ENCODE measurements around the gene CHADL.

CHADL gene

DNA sequence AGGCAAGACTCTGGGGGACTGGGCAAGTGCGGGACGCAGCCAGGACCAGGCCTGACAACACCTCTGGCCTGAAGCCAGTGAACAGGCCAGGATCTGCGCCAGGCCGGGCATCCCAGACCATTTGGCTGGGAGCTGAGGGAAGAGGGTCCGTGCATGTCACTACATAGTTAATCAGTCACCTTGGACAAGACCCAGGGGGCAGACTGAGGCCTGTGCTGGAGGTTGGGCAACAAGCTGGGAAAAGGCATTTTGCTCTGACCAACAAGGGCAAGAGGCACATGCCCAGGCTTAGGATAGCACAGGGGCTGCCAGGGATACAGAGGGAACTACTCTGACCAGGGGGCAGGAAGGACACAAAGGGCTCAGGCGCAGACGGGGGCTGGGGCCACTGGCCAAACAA, 7.0 kb upstream of the CHADL start:
- Histone ChIP-seq H3K4me1 (ENCODE audit: insufficient read depth, low read length) (no peaks in the 10 kb centered on the region), H3K9me3 (ENCODE audit: control insufficient read depth, insufficient read depth, low read length) (no peaks in the 10 kb centered on the region), H3K9ac (ENCODE audit: low read depth, low read length) (no peak overlapping the region), H3K36me3 (ENCODE audit: insufficient read depth, low read length) (peaks cover 24% of the 10 kb centered on the region)

DNA sequence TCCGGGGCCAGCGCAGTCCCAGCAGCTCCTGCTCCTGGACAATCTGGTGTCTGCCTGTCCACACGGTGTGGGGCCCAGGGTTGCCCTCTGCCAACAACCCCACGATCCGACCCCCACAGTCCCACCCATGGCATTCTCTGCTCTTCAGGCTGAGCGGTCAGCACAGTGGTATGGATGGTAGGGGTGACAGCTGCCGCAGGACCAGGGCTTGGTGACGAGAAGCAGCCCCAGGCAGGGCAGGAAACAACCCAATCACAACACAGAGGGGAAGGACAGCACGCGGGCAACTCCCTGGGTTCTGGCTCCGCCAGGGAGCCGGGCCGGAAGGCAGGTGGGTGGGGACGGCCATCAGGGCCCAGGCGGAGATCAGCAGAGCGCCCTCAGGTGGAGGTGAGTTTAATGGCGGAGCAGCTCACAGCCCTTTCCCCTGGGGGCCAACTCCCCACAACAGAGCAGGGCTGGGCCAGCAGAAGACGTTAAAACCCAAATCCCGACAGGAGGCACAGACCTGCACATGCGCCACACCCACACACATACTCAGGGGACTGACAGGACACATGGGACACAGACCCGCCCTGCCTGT, 5.3 kb upstream of the CHADL start:
- Histone ChIP-seq H3K36me3 (ENCODE audit: insufficient read depth, low read length) (peaks cover 16% of the 10 kb centered on the region), H3K9ac (ENCODE audit: low read depth, low read length) (no peak overlapping the region), H3K4me1 (ENCODE audit: insufficient read depth, low read length) (no peaks in the 10 kb centered on the region), H3K9me3 (ENCODE audit: control insufficient read depth, insufficient read depth, low read length) (no peaks in the 10 kb centered on the region)

GRCh38 chr22:41243361-41243760, 2.6 kb upstream of the CHADL start:
- peaks cover 3% of the 10 kb centered on the region; the same call in 1 of the 2 replicates for H3K4me1 ChIP-seq (ENCODE audit: insufficient read depth, low read length)
- H3K9me3 ChIP-seq (ENCODE audit: control insufficient read depth, insufficient read depth, low read length), result no peaks in the 10 kb centered on the region
- no peaks in the 10 kb centered on the region; the same call in none of the 2 replicates for H3K36me3 ChIP-seq (ENCODE audit: insufficient read depth, low read length)
- no peak overlapping the region for H3K9ac ChIP-seq (ENCODE audit: low read depth, low read length)

DNA sequence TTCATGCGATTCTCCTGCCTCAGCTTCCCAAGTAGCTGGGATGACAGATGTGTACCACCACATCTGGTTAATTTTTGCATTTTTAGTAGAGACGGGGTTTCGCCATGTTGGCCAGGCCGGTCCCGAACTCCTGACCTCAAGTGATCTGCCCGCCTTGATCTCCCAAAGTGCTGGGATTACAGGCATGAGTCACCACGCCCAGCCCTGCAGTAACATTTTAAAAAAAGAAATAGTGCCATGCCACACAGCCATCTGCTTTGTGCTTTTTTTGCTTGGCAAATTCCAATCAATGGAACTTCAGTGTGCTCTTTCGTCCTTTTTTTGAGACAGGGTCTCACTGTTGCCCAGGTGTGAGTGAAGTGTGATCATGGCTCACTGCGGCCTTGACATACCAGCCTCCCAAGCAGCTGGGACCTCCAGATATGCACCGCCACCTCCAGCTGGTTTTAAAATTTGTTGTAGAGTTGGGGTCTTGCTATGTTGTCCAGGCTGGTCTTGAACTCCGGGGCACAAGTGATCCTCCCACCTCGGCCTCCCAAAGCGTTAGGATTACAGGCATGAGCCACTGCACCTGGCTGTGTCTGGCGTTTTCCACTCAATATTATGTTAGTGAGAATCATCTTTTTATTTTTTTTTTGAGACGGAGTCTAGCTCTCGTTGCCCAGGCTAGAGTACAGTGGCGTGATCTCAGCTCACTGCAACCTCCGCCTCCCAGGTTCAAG, 1.8 kb upstream of the CHADL start:
- no peaks in the 10 kb centered on the region; the same call in none of the 2 replicates for H3K36me3 ChIP-seq (ENCODE audit: insufficient read depth, low read length)
- peaks cover 3% of the 10 kb centered on the region; the same call in 1 of the 2 replicates for H3K4me1 ChIP-seq (ENCODE audit: insufficient read depth, low read length)
- no peak overlapping the region for H3K9ac ChIP-seq (ENCODE audit: low read depth, low read length)
- H3K9me3 ChIP-seq (ENCODE audit: control insufficient read depth, insufficient read depth, low read length), result no peaks in the 10 kb centered on the region

GRCh38 chr22:41241133-41241676, 474 bp upstream of the CHADL start:
- Histone ChIP-seq H3K4me1 (ENCODE audit: insufficient read depth, low read length) (peaks cover 3% of the 10 kb centered on the region; the same call in 1 of the 2 replicates), H3K9me3 (ENCODE audit: control insufficient read depth, insufficient read depth, low read length) (no peaks in the 10 kb centered on the region), H3K9ac (ENCODE audit: low read depth, low read length) (no peak overlapping the region), H3K36me3 (ENCODE audit: insufficient read depth, low read length) (no peaks in the 10 kb centered on the region; the same call in 1 of the 2 replicates)

GRCh38 chr22:41239443-41240128, 1.1 kb downstream of the CHADL start:
- H3K36me3 ChIP-seq (ENCODE audit: insufficient read depth, low read length), result no peaks in the 10 kb centered on the region
- H3K9ac ChIP-seq (ENCODE audit: low read depth, low read length), result no peak overlapping the region

GRCh38 chr22:41238570-41239442, 1.9 kb downstream of the CHADL start:
- Histone ChIP-seq H3K36me3 (ENCODE audit: insufficient read depth, low read length) (no peaks in the 10 kb centered on the region), H3K4me1 (ENCODE audit: insufficient read depth, low read length) (peaks cover 3% of the 10 kb centered on the region; the same call in 1 of the 2 replicates), H3K9ac (ENCODE audit: low read depth, low read length) (no peak overlapping the region), H3K9me3 (ENCODE audit: control insufficient read depth, insufficient read depth, low read length) (no peaks in the 10 kb centered on the region)

More at GRCh38 chr22:41239443-41240128, 1.1 kb downstream of the CHADL start:
- Histone ChIP-seq H3K9me3 (ENCODE audit: control insufficient read depth, insufficient read depth, low read length) (no peaks in the 10 kb centered on the region), H3K4me1 (ENCODE audit: insufficient read depth, low read length) (peaks cover 3% of the 10 kb centered on the region; the same call in 1 of the 2 replicates)

DNA sequence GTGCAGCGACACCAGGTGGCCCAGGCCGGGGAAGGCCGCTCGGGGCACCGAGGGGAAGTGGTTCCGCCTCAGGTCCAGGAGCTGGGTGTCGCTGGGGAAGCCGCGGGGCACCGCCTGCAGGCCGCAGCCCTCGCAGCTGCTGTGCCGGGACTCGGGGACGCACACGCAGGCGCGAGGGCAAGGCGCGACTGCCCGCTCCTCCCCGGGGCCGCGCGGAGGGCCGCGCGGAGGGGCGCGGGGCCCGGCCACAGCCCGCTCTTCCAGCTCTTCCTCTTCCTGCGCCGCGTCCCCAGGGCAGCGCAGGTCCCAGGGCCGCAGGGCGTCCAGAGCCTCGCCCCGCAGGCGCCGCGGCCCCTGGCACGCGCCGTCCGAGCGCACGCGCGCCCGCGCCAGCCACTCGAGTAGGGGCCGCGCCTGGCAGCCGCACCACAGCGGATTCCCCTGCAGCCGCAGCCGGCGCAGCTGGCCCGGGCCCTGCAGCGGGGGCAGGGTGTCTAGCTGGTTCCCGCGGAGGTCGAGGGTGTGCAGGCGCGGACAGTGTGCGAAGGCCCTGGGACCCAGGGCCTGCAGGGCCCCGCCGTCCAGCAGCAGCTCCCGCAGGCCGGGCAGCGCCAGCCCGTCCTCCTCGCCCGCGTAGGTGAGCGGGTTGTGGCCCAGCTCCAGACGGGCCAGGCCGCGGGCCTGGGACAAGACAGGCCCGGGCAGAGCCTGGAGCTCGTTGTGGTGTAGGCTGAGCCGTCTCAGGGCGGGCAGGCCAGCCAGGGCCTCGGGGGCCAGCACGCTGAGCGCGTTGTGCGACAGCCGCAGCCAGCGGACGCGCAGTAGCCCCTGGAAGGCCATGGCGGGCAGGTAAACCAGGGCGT, 2.8 kb downstream of the CHADL start:
- peak overlapping the region; percentile 30 for H3K9ac ChIP-seq (ENCODE audit: low read depth, low read length)
- H3K36me3 ChIP-seq (ENCODE audit: insufficient read depth, low read length), result no peaks in the 10 kb centered on the region
- H3K9me3 ChIP-seq (ENCODE audit: control insufficient read depth, insufficient read depth, low read length), result no peaks in the 10 kb centered on the region
- H3K4me1 ChIP-seq (ENCODE audit: insufficient read depth, low read length), result peaks cover 3% of the 10 kb centered on the region; the same call in 1 of the 2 replicates

DNA sequence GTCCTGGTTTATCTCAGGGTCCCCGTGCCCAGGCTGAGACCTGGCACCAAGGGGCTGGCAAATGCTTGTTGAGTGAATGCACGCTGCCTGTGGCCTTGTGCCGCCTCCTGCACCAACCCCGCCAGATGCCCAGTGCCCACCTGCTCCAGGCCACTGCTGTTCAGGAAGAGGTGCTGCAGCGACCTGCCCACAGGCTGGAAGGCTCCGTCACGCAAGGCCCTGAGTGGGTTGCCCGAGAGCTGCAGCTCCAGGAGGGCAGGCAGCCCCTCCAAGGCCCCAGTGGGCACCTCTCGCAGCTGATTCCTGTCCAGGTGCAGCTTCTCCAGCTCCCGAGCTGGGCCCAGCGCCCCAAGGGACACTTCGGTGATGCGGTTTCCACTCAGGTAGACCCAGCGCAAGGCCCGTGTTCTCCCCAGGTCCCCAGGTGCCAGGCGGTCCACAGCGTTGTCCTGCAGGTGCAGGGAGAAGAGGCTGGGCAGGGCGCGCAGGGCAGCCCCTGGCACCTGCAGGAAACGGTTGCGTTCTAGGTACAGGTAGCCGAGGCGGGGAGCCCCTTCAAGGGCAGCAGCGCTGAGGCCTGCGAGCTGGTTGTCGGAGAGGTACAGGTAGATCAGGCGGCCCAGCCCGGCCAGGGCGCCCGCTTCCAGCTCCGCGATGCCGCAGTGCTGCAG, 3.6 kb downstream of the CHADL start:
- Histone ChIP-seq H3K4me1 (ENCODE audit: insufficient read depth, low read length) (peaks cover 3% of the 10 kb centered on the region; the same call in 1 of the 2 replicates), H3K9ac (ENCODE audit: low read depth, low read length) (peak overlapping the region; percentile 30), H3K36me3 (ENCODE audit: insufficient read depth, low read length) (no peaks in the 10 kb centered on the region), H3K9me3 (ENCODE audit: control insufficient read depth, insufficient read depth, low read length) (no peaks in the 10 kb centered on the region)

DNA sequence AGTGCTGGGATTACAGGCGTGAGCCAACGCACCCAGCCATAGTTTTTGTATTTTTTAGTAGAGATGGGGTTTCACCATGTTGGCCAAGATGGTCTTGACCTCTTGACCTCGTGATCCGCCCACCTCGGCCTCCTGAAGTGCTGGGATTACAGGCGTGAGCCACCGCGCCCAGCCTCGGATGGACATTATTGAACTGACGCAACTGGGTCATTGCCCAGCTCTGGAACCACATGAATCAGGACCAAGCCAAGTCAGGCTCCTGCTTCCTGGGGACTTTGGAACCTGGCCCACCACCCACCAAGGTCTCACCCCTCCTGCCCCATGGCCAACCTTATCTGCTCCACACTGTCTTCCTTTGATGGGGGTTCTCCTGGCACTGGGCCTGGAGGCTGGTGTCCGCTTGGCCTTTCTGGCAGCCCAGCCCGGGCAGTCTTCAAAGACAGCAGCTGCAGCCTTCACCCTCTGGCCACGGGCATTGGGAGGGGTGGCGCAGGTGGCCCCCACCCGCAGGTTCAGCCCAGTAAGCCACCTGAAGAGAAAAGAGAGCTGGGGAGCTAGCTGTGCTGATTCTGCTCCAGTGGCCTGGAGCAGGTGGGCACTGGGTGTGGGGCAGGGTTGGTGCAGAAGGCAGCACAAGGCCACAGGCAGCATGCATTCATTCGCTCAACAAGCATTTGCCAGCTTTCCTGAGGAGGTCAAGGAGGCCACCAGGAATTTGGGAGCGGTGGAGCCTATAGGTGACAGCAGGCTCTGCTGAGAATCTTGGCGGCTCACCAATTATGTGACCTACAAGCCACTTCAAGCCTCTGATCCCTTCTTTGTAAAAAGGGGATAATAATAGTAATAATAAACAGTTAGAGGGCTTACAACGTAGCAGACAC, 5.7 kb downstream of the CHADL start:
- Histone ChIP-seq H3K9me3 (ENCODE audit: control insufficient read depth, insufficient read depth, low read length) (no peaks in the 10 kb centered on the region), H3K36me3 (ENCODE audit: insufficient read depth, low read length) (peaks cover 5% of the 10 kb centered on the region), H3K9ac (ENCODE audit: low read depth, low read length) (no peak overlapping the region), H3K4me1 (ENCODE audit: insufficient read depth, low read length) (no peaks in the 10 kb centered on the region; the same call in 1 of the 2 replicates)

DNA sequence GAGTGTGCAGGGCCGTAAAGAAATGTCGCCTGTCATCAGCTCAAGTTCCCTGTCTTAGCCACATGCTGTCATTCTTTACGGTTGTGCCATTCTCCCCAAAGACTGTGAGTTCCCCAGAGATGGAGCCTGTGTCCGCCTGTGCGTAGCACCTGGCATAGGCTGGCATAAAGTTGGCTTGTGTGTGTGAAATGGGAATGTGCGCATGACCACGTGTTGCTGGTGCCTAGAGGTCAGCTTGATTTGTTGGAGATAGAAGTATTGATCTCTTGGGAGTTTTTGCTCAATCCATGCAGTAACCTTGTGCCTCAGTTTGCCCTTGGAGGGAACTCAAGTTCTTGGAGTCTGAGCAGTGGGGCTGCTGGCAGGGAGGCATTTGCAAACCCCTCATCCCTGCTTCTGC, 9.4 kb downstream of the CHADL start:
- Histone ChIP-seq H3K36me3 (ENCODE audit: insufficient read depth, low read length) (peaks cover 8% of the 10 kb centered on the region), H3K9ac (ENCODE audit: low read depth, low read length) (no peak overlapping the region), H3K4me1 (ENCODE audit: insufficient read depth, low read length) (no peaks in the 10 kb centered on the region; the same call in 1 of the 2 replicates)

DNA sequence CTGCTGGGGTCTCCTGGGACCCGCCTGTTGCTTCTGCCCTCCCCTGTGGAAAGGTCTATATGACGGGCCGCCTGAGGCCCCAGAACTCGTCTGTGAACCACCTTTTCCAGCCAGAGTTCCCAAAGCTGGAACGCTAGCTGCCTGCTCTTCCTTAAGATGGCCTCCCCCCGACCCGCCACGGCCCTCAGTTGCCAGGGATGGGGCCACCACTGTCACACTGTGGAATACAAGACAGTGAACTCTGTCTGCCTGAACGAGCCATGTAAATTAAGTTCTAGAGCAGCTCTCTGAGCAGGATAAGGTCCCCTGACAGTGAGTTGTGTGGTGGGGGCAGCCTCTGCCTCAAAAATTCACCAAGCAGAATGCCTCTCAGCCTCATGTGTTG, 10.3 kb downstream of the CHADL start:
- Histone ChIP-seq H3K9ac (ENCODE audit: low read depth, low read length) (no peak overlapping the region), H3K4me1 (ENCODE audit: insufficient read depth, low read length) (no peaks in the 10 kb centered on the region), H3K36me3 (ENCODE audit: insufficient read depth, low read length) (peaks cover 11% of the 10 kb centered on the region), H3K9me3 (ENCODE audit: control insufficient read depth, insufficient read depth, low read length) (no peaks in the 10 kb centered on the region)

More for the DNA sequence above, 9.4 kb downstream of the CHADL start:
- no peaks in the 10 kb centered on the region for H3K9me3 ChIP-seq (ENCODE audit: control insufficient read depth, insufficient read depth, low read length)

Measured in ES-I3 (cell line).